Chondrocyte (in vitro differentiated cells): ENCODE results near the gene FAM107B. TPM values are rescaled to one million over a fixed set of nuclear protein-coding genes. Genes with fewer than 3 reads are reported as not detected.

Source experiments
- DNase-seq: peaks from one replicate; pipeline ENCODE4 v3.0.0; 2021; ENCODE audit warnings: mixed read lengths, low spot score
- H3K27ac Mint-ChIP-seq: one replicate; pipeline ENCODE4 v1.8.0; 2021; ENCODE audit warnings: mild to moderate bottlenecking, moderate library complexity, mixed read lengths; ENCODE audit not compliant: unreplicated experiment
- H3K27me3 Mint-ChIP-seq: 2 replicates; pipeline ENCODE4 v1.8.0; 2021; ENCODE audit warnings: low read depth, mixed read lengths
- H3K36me3 Mint-ChIP-seq: 2 replicates; pipeline ENCODE4 v1.8.0; 2021; ENCODE audit warnings: low read depth, mixed read lengths
- H3K4me1 Mint-ChIP-seq: 2 replicates; pipeline ENCODE4 v1.8.0; 2021; ENCODE audit warnings: low read depth, mild to moderate bottlenecking, mixed read lengths
- H3K4me3 Mint-ChIP-seq: one replicate; pipeline ENCODE4 v1.8.0; 2021; ENCODE audit warnings: mild to moderate bottlenecking, moderate library complexity, mixed read lengths; ENCODE audit not compliant: unreplicated experiment
- H3K9me3 Mint-ChIP-seq: 2 replicates; pipeline ENCODE4 v1.8.0; 2021; ENCODE audit warnings: low read depth, mixed read lengths
- CTCF ChIP-seq: fragments of 200-600 bp; sonication (generic); IDR thresholded peaks from 2 replicates; pipeline ENCODE4 v1.5.0; 2021; ENCODE audit warnings: antibody characterized with exemption, mild to moderate bottlenecking, moderate library complexity
- total RNA-seq: library from RNA; stranded (reverse); gene quantifications from 3 replicates; pipeline ENCODE4 v1.2.1, GENCODE V29; 2021

FAM107B gene
- total RNA-seq, 1 donor from 2014 or later: 29.1 TPM

- Mint-ChIP-seq H3K36me3 (peaks cover 1% of the 10 kb centered on the region), H3K27ac (no peak overlapping the region), H3K9me3 (no peaks in the 10 kb centered on the region), H3K4me1 (peaks cover 4% of the 10 kb centered on the region), H3K4me3 (no peak overlapping the region), H3K27me3 (no peaks in the 10 kb centered on the region)
- TF ChIP-seq CTCF: no peak
- DNase-seq: no peak
Measured at GRCh38 chr10:14540062-14540461, 234.6 kb downstream of the FAM107B start.

- H3K27me3 Mint-ChIP-seq: no peaks in the 10 kb centered on the region
- H3K4me1 Mint-ChIP-seq: peaks cover 4% of the 10 kb centered on the region
- H3K36me3 Mint-ChIP-seq: peaks cover 1% of the 10 kb centered on the region
- H3K27ac Mint-ChIP-seq: no peak overlapping the region
- H3K9me3 Mint-ChIP-seq: no peaks in the 10 kb centered on the region
- H3K4me3 Mint-ChIP-seq: no peak overlapping the region
- no peak for DNase-seq
- no peak for TF ChIP-seq CTCF
Measured at GRCh38 chr10:14539176-14539575, 235.5 kb downstream of the FAM107B start.

- TF ChIP-seq CTCF: peak; percentile 79
Measured at GRCh38 chr10:14536241-14537213, 238.2 kb downstream of the FAM107B start.

GRCh38 chr10:14535457-14536130 is 239.1 kb downstream of the FAM107B start:
- H3K27me3 Mint-ChIP-seq: no peaks in the 10 kb centered on the region
- DNase-seq: no peak
- no peak overlapping the region for H3K27ac Mint-ChIP-seq
- no peak for TF ChIP-seq CTCF
- no peaks in the 10 kb centered on the region for H3K36me3 Mint-ChIP-seq
- H3K4me3 Mint-ChIP-seq: no peak overlapping the region
- H3K4me1 Mint-ChIP-seq: peaks cover 16% of the 10 kb centered on the region
- H3K9me3 Mint-ChIP-seq: no peaks in the 10 kb centered on the region

More at GRCh38 chr10:14536241-14537213, 238.2 kb downstream of the FAM107B start:
- Mint-ChIP-seq H3K9me3 (no peaks in the 10 kb centered on the region), H3K27ac (no peak overlapping the region), H3K4me3 (no peak overlapping the region), H3K27me3 (no peaks in the 10 kb centered on the region), H3K36me3 (peaks cover 1% of the 10 kb centered on the region), H3K4me1 (peaks cover 16% of the 10 kb centered on the region)
- DNase-seq: no peak

DNA sequence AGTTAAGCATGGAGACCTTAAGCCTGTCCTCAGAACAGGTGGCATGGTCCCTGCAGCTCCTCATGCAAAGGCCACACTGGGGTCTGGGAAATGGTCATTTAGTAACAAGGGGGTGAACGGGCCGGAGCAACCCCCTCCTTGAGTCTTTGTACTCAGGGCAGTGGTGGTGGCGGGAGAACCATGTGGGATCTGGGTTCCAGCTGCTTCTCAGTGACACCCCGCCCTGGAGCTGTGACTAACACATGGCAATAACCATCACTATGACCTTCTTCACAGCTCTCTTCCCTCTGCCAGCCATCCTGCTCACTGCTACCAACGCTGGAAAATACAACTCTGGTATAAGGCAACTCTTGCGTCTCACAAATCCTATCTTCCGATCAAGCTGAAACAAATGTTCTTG is 240.5 kb downstream of the FAM107B start:
- TF ChIP-seq CTCF: no peak
- no peaks in the 10 kb centered on the region for H3K36me3 Mint-ChIP-seq
- H3K9me3 Mint-ChIP-seq: no peaks in the 10 kb centered on the region
- DNase-seq: no peak
- no peak overlapping the region for H3K27ac Mint-ChIP-seq
- H3K4me1 Mint-ChIP-seq: peaks cover 23% of the 10 kb centered on the region
- H3K4me3 Mint-ChIP-seq: no peak overlapping the region
- no peaks in the 10 kb centered on the region for H3K27me3 Mint-ChIP-seq
